C4-2B (cell line): ENCODE data around the gene NYNRIN.

ENCODE experiments used
- H3K27ac ChIP-seq: fragments of 450-650 bp; 2 replicates; pipeline ENCODE4 v1.5.1; 2017
- CTCF ChIP-seq: fragments of 450-650 bp; conservative IDR thresholded peaks from 2 replicates; pipeline ENCODE4 v1.5.1; 2017; ENCODE audit warnings: mild to moderate bottlenecking
- ZFX ChIP-seq: fragments of 450-650 bp; IDR thresholded peaks from 2 replicates; pipeline ENCODE4 v1.6.1; 2017

NYNRIN gene

GRCh38 chr14:24432259-24433131 lies 33.7 kb downstream of the NYNRIN start:
- H3K27ac ChIP-seq: no peak overlapping the region; the same call in 1 of the 2 replicates
- no peak for TF ChIP-seq ZFX
- TF ChIP-seq CTCF: no peak

- TF ChIP-seq CTCF (no peak), ZFX (no peak)
- H3K27ac ChIP-seq: no peak overlapping the region
Measured at GRCh38 chr14:24434036-24434435, 35.2 kb downstream of the NYNRIN start.

GRCh38 chr14:24434676-24435075 lies 35.9 kb downstream of the NYNRIN start:
- no peak overlapping the region for H3K27ac ChIP-seq

GRCh38 chr14:24435192-24435810 lies 36.5 kb downstream of the NYNRIN start:
- H3K27ac ChIP-seq: no peak overlapping the region
- TF ChIP-seq ZFX: no peak
- no peak for TF ChIP-seq CTCF

More at GRCh38 chr14:24434676-24435075, 35.9 kb downstream of the NYNRIN start:
- TF ChIP-seq CTCF: no peak
- TF ChIP-seq ZFX: no peak

- TF ChIP-seq ZFX (no peak), CTCF (no peak)
- no peak overlapping the region for H3K27ac ChIP-seq
Measured at GRCh38 chr14:24435998-24436354, 37.2 kb downstream of the NYNRIN start.

DNA sequence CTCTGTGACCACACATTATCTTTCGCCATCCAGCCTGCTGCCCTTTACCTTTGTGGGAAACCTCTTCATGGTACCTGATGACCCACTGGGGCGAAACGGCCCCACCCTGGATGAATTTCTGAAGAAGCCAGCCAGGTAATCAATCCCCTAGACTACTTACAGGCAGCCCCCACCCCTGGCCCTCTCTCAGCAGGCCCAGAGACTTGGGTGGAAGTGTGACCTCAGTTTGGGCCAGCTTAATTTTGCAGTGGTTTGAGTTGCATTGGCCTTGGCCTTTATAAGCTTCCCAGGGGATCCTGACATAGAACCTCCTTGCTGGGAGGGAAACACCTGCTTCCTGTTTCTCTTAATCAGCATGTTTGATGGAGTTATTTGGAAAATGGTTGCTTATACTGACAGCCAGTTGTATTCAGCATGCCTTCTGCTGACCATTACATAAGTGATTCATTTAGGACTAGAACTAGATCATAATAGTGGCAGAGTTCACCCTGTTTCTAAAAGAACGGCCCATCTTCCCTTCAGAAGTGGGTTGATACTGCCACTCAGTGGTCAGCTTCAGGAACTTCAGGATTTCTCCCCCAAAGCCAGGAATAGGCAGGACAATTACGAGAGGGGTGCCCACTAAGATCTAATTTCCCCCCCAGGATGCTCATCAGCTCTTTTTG lies 37.7 kb downstream of the NYNRIN start:
- TF ChIP-seq ZFX: no peak
- peak; percentile 82 for TF ChIP-seq CTCF
- H3K27ac ChIP-seq: no peak overlapping the region
